H1 (cell line): ENCODE results near the gene C11orf42. TPM values are rescaled to one million over a fixed set of nuclear protein-coding genes. Genes with fewer than 3 reads are reported as not detected.

ENCODE experiments used
- CTCF ChIA-PET: fragments of 300-600 bp; sonication (Branson Sonifier 250); formaldehyde crosslinking; loops from one replicate; lab custom pipeline; 2021; ENCODE audit not compliant: partially characterized antibody; lab: Charles Lee
- POLR2A ChIA-PET: fragments of 300-600 bp; sonication (Branson Sonifier 250); formaldehyde crosslinking; loops from one replicate; lab custom pipeline; 2021; ENCODE audit warnings: inconsistent platforms; ENCODE audit not compliant: partially characterized antibody; lab: Charles Lee
- DNase-seq, 2 experiments: peaks; one replicate each; pipeline versions ENCODE4 v3.0.0 to v3.0.0-alpha.2; 2010 to 2022; ENCODE audit warnings: low spot score in 2 of 2, low read depth in 1 of 2, mixed read lengths in 1 of 2
- FAIRE-seq: peaks from 2 replicates; lab custom pipeline; 2011; peaks lifted over from hg19 to GRCh38; lab: Jason Lieb, UNC
- H2AFZ ChIP-seq: 2 replicates; pipeline ENCODE4 v1.8.1; 2012; ENCODE audit warnings: low read length, inconsistent platforms
- H2AK5ac ChIP-seq: 2 replicates; pipeline ENCODE4 v1.6.1; 2013; ENCODE audit warnings: low read depth, low read length
- H2BK120ac ChIP-seq: replicated peaks from 2 replicates; pipeline ENCODE3; 2013; ENCODE audit warnings: low read depth, low read length, inconsistent platforms
- H2BK12ac ChIP-seq: 2 replicates; pipeline ENCODE4 v1.6.1; 2013; ENCODE audit warnings: low read depth, low read length
- H2BK15ac ChIP-seq: 2 replicates; pipeline ENCODE4 v1.6.1; 2013; ENCODE audit warnings: low read length
- H2BK20ac ChIP-seq: 2 replicates; pipeline ENCODE4 v1.6.1; 2013; ENCODE audit warnings: low read length
- H2BK5ac ChIP-seq: 2 replicates; pipeline ENCODE4 v1.6.1; 2013; ENCODE audit warnings: low read depth, low read length
- H3K14ac ChIP-seq: 2 replicates; pipeline ENCODE4 v1.6.1; 2013; ENCODE audit warnings: inconsistent platforms; ENCODE audit not compliant: insufficient read length
- H3K18ac ChIP-seq: 2 replicates; pipeline ENCODE4 v1.6.1; 2013; ENCODE audit warnings: low read length; ENCODE audit errors: extremely low read depth
- H3K23ac ChIP-seq: 2 replicates; pipeline ENCODE4 v1.6.1; 2013; ENCODE audit warnings: inconsistent platforms; ENCODE audit not compliant: insufficient read length
- H3K23me2 ChIP-seq: 2 replicates; pipeline ENCODE4 v1.6.1; 2013; ENCODE audit warnings: low read depth, low read length
- H3K27ac ChIP-seq: 2 replicates; pipeline ENCODE4 v1.6.1; 2011; ENCODE audit warnings: low read depth, low read length, inconsistent platforms
- H3K27me3 ChIP-seq, 4 experiments: replicated peaks in 1 of 4; 1 replicate in 1 of 4; 2 replicates in 3 of 4; pipeline versions ENCODE4 v1.6.1 to v1.8.1; 2011 to 2013; ENCODE audit warnings: low read length in 3 of 4, mild to moderate bottlenecking in 3 of 4, inconsistent platforms in 2 of 4, mixed read lengths in 2 of 4, moderate library complexity in 1 of 4; ENCODE audit not compliant: control insufficient read depth in 3 of 4, insufficient read depth in 3 of 4; ENCODE audit errors: extremely low read depth in 1 of 4
- H3K36me3 ChIP-seq, 4 experiments: 2 replicates each; pipeline versions ENCODE4 v1.6.1 to v1.8.1; 2011 to 2013; ENCODE audit warnings: mild to moderate bottlenecking in 4 of 4, low read length in 3 of 4, moderate library complexity in 2 of 4, control low read depth in 1 of 4, inconsistent platforms in 1 of 4; ENCODE audit not compliant: insufficient read depth in 4 of 4, control insufficient read depth in 2 of 4
- H3K4ac ChIP-seq: replicated peaks from 2 replicates; pipeline ENCODE3; 2013; ENCODE audit warnings: low read length, low read depth, mixed read lengths, inconsistent platforms; ENCODE audit not compliant: insufficient read length
- H3K4me1 ChIP-seq, 4 experiments: replicated peaks in 1 of 4; 1 replicate in 1 of 4; 2 replicates in 3 of 4; pipeline versions ENCODE4 v1.6.1 to v1.8.1; 2011 to 2013; ENCODE audit warnings: low read length in 3 of 4, inconsistent platforms in 2 of 4, mixed read lengths in 1 of 4; ENCODE audit not compliant: insufficient read depth in 4 of 4, control insufficient read depth in 3 of 4
- H3K4me2 ChIP-seq, 2 experiments: 2 replicates each; pipeline versions ENCODE4 v1.6.1 to v1.8.1; 2011 to 2013; ENCODE audit warnings: low read depth in 2 of 2, low read length in 2 of 2, control low read depth in 1 of 2, inconsistent platforms in 1 of 2, mild to moderate bottlenecking in 1 of 2; ENCODE audit not compliant: insufficient read depth in 1 of 2
- H3K4me3 ChIP-seq, 4 experiments: fragments of 200-600, 300-600 bp in 1 of 4; sonication (generic), shearing (Covaris generic), sonication (Bioruptor Twin) in 1 of 4; 2 replicates each; pipeline versions ENCODE4 v1.5.1 to v1.8.1; 2011 to 2016; ENCODE audit warnings: low read length in 4 of 4, low read depth in 3 of 4, control low read depth in 2 of 4, inconsistent platforms in 2 of 4, mild to moderate bottlenecking in 2 of 4, mixed read lengths in 1 of 4, moderate library complexity in 1 of 4; ENCODE audit not compliant: insufficient read depth in 2 of 4; ENCODE audit errors: extremely low read depth in 1 of 4
- H3K56ac ChIP-seq: replicated peaks from 2 replicates; pipeline ENCODE3; 2013; ENCODE audit warnings: low read depth, mild to moderate bottlenecking, mixed read lengths, low read length, inconsistent platforms; ENCODE audit not compliant: insufficient read length
- H3K79me1 ChIP-seq: 2 replicates; pipeline ENCODE4 v1.6.1; 2013; ENCODE audit warnings: low read depth, low read length, control low read depth
- H3K79me2 ChIP-seq, 2 experiments: 2 replicates each; pipeline versions ENCODE4 v1.6.1 to v1.8.1; 2012 to 2013; ENCODE audit warnings: low read length in 2 of 2, mild to moderate bottlenecking in 2 of 2, inconsistent platforms in 1 of 2; ENCODE audit not compliant: insufficient read depth in 2 of 2, control insufficient read depth in 1 of 2
- H3K9ac ChIP-seq, 4 experiments: replicated peaks in 1 of 4; 1 replicate in 1 of 4; 2 replicates in 3 of 4; pipeline versions ENCODE4 v1.6.1 to v1.8.1; 2011 to 2013; ENCODE audit warnings: low read depth in 3 of 4, low read length in 3 of 4, control low read depth in 2 of 4, mild to moderate bottlenecking in 2 of 4, moderate library complexity in 2 of 4, inconsistent platforms in 1 of 4; ENCODE audit errors: extremely low read depth in 1 of 4
- H3K9me3 ChIP-seq, 2 experiments: 2 replicates each; pipeline versions ENCODE4 v1.6.1 to v1.8.1; 2012 to 2013; ENCODE audit warnings: mild to moderate bottlenecking in 2 of 2, moderate library complexity in 2 of 2, control low read depth in 1 of 2, inconsistent platforms in 1 of 2, low read depth in 1 of 2, low read length in 1 of 2, mixed read lengths in 1 of 2; ENCODE audit not compliant: insufficient read depth in 2 of 2
- H4K20me1 ChIP-seq, 2 experiments: replicated peaks in 1 of 2; 2 replicates each; pipeline versions ENCODE3 to v1.8.1; 2011 to 2013; ENCODE audit warnings: inconsistent platforms in 2 of 2, low read length in 2 of 2, mild to moderate bottlenecking in 1 of 2; ENCODE audit not compliant: insufficient read depth in 2 of 2, control insufficient read depth in 1 of 2
- H4K5ac ChIP-seq: 2 replicates; pipeline ENCODE4 v1.6.1; 2013; ENCODE audit warnings: low read length, low read depth, mixed read lengths, inconsistent platforms; ENCODE audit not compliant: insufficient read length
- H4K8ac ChIP-seq: 2 replicates; pipeline ENCODE4 v1.8.0; 2013; ENCODE audit warnings: mild to moderate bottlenecking, moderate library complexity, low read length, inconsistent platforms; ENCODE audit not compliant: insufficient read depth; ENCODE audit errors: extremely low read depth
- H4K91ac ChIP-seq: replicated peaks from 2 replicates; pipeline ENCODE3; 2013; ENCODE audit warnings: low read length, mixed read lengths, inconsistent platforms; ENCODE audit not compliant: insufficient read length
- BRCA1 ChIP-seq: IDR thresholded peaks from 2 replicates; pipeline ENCODE4 v1.6.1; 2012; ENCODE audit warnings: low read depth, low read length, improper control_type of control experiment
- EGR1 ChIP-seq: IDR thresholded peaks from 2 replicates; pipeline ENCODE4 v1.6.1; 2011; ENCODE audit warnings: low read depth, low read length, borderline replicate concordance
- EZH2 ChIP-seq: fragments of 200-600 bp; sonication (generic); IDR thresholded peaks from 2 replicates; pipeline ENCODE4 v1.7.1; 2012; ENCODE audit warnings: low read depth, mild to moderate bottlenecking, moderate library complexity, low read length, inconsistent platforms; ENCODE audit not compliant: severe bottlenecking
- GABPA ChIP-seq: IDR thresholded peaks from 2 replicates; pipeline ENCODE4 v1.6.1; 2011; ENCODE audit warnings: mild to moderate bottlenecking, low read length, moderate library complexity, borderline replicate concordance; ENCODE audit not compliant: insufficient read depth
- SP2 ChIP-seq: IDR thresholded peaks from 2 replicates; pipeline ENCODE4 v1.6.1; 2012; ENCODE audit warnings: mild to moderate bottlenecking, low read length, inconsistent platforms
- ZNF274 ChIP-seq: IDR thresholded peaks from 2 replicates; pipeline ENCODE4 v1.7.0; 2012; ENCODE audit warnings: low read length, borderline replicate concordance; ENCODE audit errors: extremely low read depth
- WGBS, 2 experiments: shearing (Covaris generic) in 1 of 2; methylation state at CpG; one replicate each; pipeline versions ENCODE4 v1.1.6 to v1.1.7; 2013 to 2015; ENCODE audit warnings: low lambda C conversion rate in 2 of 2, mixed read lengths in 2 of 2, inconsistent platforms in 1 of 2, low coverage in 1 of 2, missing lambda C conversion rate in 1 of 2; ENCODE audit not compliant: insufficient replicate concordance in 2 of 2, insufficient coverage in 1 of 2, insufficient read length in 1 of 2; ENCODE audit errors: extremely low coverage in 1 of 2, missing lambda C conversion rate in 1 of 2; 5-methylcytosine and 5-hydroxymethylcytosine counted together
- polyA plus RNA-seq, 7 experiments: library from polyadenylated mRNA; depleted of rRNA in 3 of 7; stranded (reverse) in 5 of 7; unstranded in 2 of 7; fragments of >200 nt in 5 of 7; fragments of 200-250 nt in 2 of 7; gene quantifications; 1 replicate in 5 of 7; 2 replicates in 1 of 7; 4 replicates in 1 of 7; pipeline versions ENCODE4 v1.2.1 to v1.2.3, GENCODE V29; 2011 to 2013; ENCODE audit warnings: missing spikeins in 2 of 7, mixed read lengths in 2 of 7
- total RNA-seq: library from RNA; stranded (reverse); fragmentation: NEBNext Ultra II Directional; extraction: Animal tissue kit (Norgen Biotek cat#: 25700); gene quantifications from 2 replicates; pipeline ENCODE4 v1.2.1, GENCODE V29; 2021
- TF ChIP-seq, protein P1 (sequence below): IDR thresholded peaks from 2 replicates; pipeline ENCODE4 v1.6.1; 2012; ENCODE audit warnings: inconsistent platforms

C11orf42 gene
- total and polyA plus RNA-seq, 2 of the 8 experiments (the other 6 are each of a cell fraction or from before 2014, with no cell fraction given): not detected

DNA sequence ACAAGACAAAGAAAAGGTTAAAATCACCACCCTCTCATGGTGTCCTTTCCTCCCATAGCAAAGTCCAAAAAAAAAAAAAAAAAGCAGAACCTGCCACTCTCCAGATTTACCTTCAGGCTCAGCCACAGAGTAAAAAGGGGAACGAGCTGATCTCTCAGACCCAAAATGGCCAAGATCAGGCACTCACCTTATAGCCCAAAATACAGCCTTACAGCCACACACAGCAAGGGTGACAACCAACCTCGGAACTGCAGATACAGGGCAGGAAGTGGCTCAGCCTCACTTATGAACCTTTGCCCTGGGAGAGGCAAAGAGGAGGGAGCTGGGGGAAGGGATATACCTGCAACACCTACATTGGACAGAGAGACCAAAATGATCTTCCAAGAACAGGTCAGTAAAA is 24.6 kb downstream of the C11orf42 start:
- no peak overlapping the region for H2BK15ac ChIP-seq
- H3K4me1 ChIP-seq: peaks cover 0 to 5% (median 2%) of the 10 kb centered on the region in 4 experiments; a peak in 2 of 7 replicates
- H3K9me3 ChIP-seq: no peaks in the 10 kb centered on the region
- H2BK120ac ChIP-seq: no peak overlapping the region
- no peak overlapping the region for H2AFZ ChIP-seq
- peaks cover 3 to 74% of the 10 kb centered on the region in 2 experiments; a peak in 3 of 4 replicates for H3K79me2 ChIP-seq
- TF ChIP-seq EGR1: no peak
- TF ChIP-seq, protein P1, sequence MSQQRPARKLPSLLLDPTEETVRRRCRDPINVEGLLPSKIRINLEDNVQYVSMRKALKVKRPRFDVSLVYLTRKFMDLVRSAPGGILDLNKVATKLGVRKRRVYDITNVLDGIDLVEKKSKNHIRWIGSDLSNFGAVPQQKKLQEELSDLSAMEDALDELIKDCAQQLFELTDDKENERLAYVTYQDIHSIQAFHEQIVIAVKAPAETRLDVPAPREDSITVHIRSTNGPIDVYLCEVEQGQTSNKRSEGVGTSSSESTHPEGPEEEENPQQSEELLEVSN: no peak
- TF ChIP-seq SP2: no peak
- no peak for TF ChIP-seq EZH2
- TF ChIP-seq ZNF274: no peak
- no peak for TF ChIP-seq GABPA
- no peak for TF ChIP-seq BRCA1
- no peaks in the 10 kb centered on the region for H3K36me3 ChIP-seq
- H4K5ac ChIP-seq: no peak overlapping the region
- H3K79me1 ChIP-seq: peaks cover 5% of the 10 kb centered on the region; the same call in 1 of the 2 replicates
- H3K27ac ChIP-seq: no peak overlapping the region
- H3K4me2 ChIP-seq: no peak overlapping the region
- H4K20me1 ChIP-seq: peaks cover 2 to 7% of the 10 kb centered on the region in 2 experiments
- H3K56ac ChIP-seq: no peak overlapping the region
- no peak overlapping the region for H3K4ac ChIP-seq
- POLR2A ChIA-PET: no interaction called here
- H3K4me3 ChIP-seq: no peak overlapping the region
- H4K91ac ChIP-seq: no peak overlapping the region
- no peaks in the 10 kb centered on the region for H3K27me3 ChIP-seq
- no peak overlapping the region for H2BK20ac ChIP-seq
- H2AK5ac ChIP-seq: no peak overlapping the region
- H3K9ac ChIP-seq: no peak overlapping the region
- H3K23ac ChIP-seq: no peak overlapping the region
- DNase-seq: no peak
- CTCF ChIA-PET: interaction anchor here (1.2 to 1.9 kb wide), 6 partner anchors 15 to 133 kb away, joined by 3 to 14 read pairs (median 4); no protein-coding TSS in a partner anchor
- FAIRE-seq: no peak
- H3K18ac ChIP-seq: no peak overlapping the region
- H3K14ac ChIP-seq: no peak overlapping the region
- H4K8ac ChIP-seq: no peak overlapping the region
- H2BK12ac ChIP-seq: no peak overlapping the region
- H2BK5ac ChIP-seq: no peak overlapping the region
- H3K23me2 ChIP-seq: peaks cover 5% of the 10 kb centered on the region
- 64% methylated on average over 2 of the region's 2 CpGs; no CpG with 5 or more reads in 1 of the 2 experiments for WGBS, 2 experiments
